ENCODE measurements around the gene CTXN1.

DNA sequence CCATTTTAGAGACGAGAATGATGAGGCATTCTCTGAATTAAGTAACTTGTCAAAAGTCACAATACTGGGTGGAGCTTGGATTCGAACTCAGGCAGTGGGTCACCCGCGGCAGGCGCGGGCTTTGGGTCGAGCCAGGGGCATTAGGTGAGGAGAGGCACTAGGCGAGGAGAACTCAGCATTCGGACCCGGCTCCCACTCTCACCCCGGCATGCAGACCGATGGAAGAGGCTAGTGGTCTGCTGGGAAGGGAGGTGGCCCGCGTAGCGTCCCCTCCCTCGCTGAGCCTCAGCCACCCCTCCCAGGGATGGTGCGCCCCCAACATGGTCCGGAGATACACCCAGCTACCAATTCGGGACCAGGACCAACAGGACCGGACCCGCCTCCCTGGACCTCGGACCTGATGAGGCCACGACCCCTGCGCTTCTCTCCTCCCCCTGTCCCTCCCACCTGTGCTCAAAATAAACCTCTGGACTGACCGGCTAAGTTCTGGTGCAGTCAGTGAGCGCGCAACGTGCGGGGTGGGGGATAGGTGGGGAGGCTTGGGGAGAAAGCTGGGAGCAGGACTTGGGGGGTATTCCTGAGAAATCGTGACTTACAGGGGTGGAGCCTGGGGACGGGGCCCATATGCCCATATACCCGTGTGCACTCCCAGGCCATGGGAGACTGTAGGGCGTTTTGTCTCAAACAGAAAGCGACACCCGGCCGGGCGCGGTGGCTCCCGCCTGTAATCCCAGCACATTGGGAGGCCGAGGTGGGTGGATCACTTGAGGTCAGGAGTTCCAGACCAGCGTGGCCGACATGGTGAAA is 7.1 kb downstream of the CTXN1 start:
- TF ChIP-seq CTCF (conservative IDR thresholded peaks at IDR 0.05 in 1 of 2, IDR thresholded peaks at IDR 0.05 in 1 of 2; ENCODE audit: extremely low read depth in 1 of 2, insufficient read depth in 1 of 2, low read depth in 1 of 2, low read length in 2 of 2) (no peak), EZH2 (IDR thresholded peaks at IDR 0.05; ENCODE audit: borderline replicate concordance, low read length) (no peak)
